GM21576 (cell line): ENCODE data around the gene GALC.
"Not testable (repeated sequence)": the region's sequence is repeated elsewhere in the genome, so short reads cannot be mapped to it uniquely, and the experiment has no call there.

ENCODE experiments used
- ATAC-seq: cut with Tn5 transposase; IDR thresholded peaks from one replicate; pipeline ENCODE4 v1.9.1; 2021; ENCODE audit warnings: mild to moderate bottlenecking, moderate library complexity; ENCODE audit not compliant: unreplicated experiment

GALC gene

DNA sequence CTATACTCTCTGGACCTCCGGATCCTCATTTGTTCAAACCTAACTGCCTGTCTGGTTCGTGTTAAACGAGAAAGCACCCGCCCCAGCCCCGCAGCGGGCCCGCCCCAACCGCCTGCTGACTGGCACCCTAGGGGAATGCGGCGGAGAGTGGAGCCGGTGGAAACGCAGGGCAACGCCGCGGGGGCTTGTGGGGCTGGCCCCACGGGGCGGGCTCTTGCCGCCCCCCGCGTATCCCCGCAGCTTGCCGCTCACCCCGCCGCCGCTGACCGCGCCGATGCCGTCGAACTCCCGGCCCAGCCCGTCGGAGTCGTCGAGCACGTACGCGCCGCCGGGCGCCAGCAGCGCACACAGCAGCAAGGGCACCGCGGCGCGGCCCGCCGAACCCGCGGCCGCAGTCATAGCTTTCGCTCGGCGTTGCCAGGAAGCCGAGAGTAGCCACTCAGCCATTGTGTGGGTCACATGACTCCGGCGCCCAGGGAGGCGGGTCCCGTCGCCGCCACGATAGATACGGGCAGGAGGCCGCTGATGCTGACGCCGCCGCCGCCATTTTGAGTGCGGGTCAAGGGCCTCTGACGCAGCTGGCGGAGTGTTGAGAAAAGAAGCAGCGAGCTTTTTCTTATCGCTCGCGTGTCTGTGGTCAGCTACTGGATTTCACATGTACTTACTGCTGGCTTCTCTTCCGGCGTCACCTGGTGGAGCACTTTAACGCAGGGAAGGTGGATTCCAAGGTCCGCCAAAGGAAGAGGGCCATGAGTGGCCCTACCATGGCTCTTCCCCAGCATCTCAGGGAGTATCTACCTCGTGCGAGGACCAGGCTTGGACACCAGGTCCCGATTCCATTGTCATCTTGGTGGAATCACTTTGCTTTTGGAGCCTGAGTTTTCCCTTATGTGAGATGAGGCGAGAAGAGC is at the start of gene GALC:
GALC (minus strand) TSS at position 465 of the 911 bp plus-strand sequence; CDS start at position 447, 18 bp downstream.
- peak; percentile 89 for ATAC-seq

DNA sequence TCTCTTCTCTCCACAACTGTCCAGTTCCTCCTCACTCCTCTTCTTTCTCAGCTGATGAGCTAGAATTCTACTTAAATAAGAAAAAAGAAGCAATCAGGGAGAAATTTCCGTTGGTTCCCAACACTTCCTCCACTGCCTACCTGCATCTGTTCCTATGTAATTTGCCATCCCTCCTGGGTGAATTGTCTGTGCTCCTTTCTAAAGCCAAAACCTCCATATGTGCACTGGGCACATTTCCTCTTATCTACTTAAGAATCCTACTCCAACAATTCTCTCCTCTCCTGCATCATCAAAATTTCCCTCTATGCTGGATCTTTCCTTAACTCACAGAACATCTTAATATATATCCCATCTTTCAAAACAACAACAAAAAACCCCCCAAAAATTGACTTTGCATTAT is 47.2 kb upstream of the GALC start:
- ATAC-seq: no peak

DNA sequence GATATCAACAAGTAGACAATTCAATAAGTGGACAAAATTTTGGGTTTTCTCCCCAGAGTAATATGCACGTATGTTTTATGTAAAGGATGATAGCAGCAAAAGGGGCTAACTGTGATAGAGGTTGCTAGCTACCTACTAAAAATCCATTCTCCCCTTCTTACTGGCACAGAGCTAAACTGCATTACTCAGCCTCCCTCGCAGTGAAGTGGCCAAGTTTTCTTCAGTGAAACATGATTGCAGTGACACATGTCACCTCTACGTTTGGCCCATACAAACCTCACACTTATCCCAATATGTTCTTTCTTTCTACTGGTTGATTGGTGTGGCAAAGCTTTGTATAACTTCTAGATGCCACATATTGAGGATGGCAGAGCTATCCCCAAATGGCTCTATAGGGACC is 46.2 kb upstream of the GALC start:
- no peak for ATAC-seq

DNA sequence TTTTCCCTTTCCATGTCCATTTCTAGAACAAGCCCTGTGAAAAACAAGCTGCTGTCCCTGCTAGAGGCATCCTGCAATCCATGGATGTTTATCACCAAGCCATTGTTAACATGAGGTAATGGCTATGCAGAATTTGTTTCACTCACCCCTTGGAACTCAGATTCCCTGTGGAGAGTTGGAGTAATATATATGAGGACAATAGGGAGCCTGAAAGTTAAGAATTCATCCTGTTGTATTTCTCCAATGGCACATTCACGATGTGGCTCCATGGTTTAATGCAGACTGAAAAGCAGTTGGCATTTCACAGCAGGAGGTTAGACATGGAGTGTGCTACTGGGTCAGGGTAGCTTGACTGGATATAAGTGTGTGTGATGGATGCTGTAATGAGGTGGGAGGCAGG is 44.3 kb upstream of the GALC start:
- ATAC-seq: no peak

DNA sequence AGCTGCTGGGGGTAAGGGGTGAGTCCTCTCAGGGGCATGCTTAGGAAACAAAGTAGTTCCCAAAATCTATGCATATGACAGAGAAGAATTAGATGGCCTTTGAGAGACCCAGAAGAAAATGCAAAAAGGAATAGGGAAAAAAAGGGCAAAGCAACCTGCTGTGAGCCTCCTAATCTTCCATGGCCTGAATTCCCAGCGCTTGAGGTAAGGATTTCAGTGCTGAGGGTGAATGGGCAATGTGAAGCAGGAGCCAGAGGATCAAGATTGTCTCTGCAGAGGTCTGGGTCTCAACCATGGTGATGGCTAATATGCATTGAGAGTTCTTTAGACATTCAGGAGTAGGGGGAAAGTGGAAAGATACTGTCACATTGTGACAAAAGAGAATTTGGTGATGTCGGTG is 43.4 kb upstream of the GALC start:
- ATAC-seq: no peak

DNA sequence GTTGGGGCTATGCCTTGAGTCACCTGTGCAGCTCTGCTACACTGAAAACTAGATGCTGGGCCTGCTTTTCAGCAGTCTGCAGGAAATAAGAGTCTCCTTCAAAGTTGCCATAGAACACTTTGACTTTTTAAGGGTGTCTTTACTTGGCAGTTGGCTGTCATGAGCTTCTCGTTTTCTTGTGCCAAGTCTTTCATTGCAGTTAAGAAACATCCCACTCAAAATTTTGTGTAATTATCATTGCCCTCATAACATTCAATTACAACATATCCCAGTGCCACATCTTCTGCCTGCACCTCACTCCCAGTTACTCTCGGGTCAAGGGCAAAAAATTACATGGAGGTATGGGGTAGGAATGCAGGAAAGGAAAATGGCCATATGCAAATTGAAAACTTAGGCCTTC is 41.1 kb upstream of the GALC start:
- no peak for ATAC-seq

DNA sequence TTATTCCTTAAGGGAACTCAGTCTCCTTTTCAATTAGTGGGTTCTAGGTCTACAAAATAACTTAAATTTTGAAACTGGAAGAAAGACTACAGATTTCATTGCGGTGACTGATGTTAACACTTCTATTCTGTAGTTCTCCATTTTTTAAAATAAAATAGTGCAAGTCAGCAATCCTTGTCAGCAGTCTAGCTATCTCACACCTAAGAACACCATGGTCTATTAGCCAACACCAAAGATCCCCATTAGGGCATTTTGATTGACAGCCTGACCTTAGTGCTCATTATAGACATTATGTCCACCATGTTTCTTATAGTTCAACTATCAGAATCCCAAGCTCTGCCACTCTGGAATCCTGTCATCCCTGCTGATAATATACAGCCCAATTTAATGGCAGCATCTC is 39.4 kb upstream of the GALC start:
- ATAC-seq: no peak

DNA sequence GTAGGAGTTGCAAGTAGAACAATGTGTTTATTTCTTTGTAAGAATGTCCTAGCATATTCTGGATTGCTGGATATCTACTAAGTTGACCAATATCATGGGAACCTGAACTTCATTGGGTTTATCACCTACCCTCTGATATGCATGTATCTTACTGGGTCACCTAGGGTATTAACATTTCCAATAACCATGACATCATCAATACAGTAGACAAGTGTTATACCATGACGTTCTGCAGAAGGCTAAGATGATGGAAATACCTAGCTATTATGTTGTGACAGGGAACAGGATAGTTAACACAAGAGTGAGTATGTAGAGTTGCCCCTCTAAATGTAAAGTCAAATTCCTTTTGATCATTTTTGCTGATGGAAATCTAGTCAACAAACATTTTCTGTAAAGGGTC is 37.9 kb upstream of the GALC start:
- ATAC-seq: no peak

DNA sequence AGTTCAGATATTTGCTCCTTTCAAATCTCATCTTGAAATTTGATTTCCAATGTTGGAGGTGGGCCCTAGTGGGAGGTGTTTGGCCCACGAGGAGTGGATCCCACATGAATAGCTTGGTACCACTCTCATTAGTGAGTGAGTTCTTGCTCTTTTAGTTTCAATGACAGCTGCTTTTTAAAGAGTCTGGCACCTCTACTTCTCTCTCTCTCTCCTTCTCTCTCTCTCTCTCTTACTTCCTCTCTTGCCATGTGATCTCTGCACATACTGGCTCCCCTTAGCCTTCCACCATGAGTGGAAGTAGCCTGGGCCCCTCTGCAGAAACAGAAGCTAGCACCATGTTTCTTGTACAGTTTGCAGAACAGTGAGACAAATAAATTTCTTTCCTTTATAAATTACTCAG is 37.1 kb upstream of the GALC start:
- no peak for ATAC-seq

DNA sequence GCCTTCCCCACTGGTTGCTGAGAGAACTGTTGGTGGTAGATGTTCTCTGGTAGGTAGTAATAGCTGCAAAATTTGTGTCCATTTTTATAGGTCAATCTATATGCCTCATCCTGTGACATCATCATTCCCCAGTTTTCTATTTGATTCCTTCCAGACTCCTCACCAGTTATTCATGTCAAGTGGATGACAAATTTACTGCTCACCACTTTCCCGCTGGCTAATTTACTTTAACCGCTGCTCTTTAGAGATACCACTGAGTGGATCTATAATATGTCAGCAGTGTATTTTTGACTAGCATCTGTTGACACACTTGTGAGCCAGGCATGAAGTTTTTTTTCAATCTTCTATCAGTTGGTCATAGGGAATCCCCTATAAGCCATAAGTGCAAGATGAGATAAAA is 36.5 kb upstream of the GALC start:
- no peak for ATAC-seq

DNA sequence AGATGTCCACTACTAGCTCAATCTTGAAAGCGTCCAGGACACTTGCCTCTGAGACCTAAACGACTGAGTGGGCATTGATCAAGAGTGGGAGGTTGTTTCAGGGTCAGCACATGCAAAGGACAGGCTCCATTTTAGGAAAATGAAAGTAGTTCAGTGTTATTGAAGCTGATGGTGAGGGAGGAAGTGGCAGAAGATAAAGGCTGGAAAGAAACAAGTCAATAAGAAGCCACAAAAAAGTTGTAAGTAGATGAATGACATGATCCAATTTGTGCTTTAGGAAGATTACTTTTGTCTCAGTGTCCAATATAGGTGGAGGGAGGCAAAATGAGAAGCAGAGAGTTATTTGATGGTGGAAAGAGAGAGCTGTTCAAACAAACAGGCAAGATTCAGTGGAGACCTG is 33.9 kb upstream of the GALC start:
- ATAC-seq: peak; percentile 44

DNA sequence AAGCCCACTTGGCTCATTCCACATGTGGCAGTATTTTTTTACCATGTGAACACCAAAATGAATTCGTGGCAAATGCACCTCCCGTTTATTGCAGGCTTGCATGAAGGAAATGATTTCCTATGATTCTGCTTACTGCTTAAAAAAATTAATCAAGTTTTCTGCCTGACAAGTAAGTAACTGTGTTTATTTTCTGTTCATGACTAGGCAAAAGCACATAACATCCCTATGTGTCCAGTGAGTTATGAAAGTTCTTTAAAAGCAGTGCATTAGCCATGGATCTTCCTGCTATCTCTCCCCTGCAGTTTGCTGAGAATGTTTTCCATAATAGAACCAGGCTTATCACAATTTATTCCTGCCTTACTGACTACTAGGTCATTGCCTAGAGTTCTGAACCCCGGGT is 32.3 kb upstream of the GALC start:
- ATAC-seq: no peak

DNA sequence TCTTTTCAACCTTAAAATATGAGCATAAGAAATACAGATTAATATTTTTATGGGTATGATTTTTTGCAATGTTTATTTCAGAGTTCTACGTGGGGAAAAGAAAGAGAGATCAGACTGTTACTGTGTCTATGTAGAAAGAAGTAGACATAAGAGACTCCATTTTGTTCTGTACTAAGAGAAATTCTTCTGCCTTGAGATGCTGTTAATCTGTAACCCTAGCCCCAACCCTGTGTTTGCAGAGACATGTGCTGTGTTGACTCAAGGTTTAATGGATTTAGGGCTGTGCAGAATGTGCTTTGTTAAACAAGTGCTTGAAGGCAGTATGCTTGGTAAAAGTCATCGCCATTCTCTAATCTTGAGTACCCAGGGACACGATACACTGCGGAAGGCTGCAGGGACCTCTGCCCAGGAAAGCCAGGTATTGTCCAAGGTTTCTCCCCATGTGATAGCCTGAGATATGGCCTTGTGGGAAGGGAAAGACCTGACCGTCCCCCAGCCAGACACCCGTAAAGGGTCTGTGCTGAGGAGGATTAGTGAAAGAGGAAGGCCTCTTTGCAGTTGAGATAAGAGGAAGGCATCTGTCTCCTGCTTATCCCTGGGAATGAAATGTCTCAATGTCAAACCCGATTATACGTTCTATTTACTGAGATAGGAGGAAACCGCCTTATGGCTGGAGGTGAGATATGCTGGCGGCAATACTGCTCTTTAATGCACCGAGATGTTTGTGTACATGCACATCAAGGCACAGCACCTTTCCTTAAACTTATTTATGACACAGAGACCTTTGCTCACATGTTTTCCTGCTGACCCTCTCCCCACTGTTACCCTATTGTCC is 31.5 kb upstream of the GALC start:
- ATAC-seq: not testable (repeated sequence)

DNA sequence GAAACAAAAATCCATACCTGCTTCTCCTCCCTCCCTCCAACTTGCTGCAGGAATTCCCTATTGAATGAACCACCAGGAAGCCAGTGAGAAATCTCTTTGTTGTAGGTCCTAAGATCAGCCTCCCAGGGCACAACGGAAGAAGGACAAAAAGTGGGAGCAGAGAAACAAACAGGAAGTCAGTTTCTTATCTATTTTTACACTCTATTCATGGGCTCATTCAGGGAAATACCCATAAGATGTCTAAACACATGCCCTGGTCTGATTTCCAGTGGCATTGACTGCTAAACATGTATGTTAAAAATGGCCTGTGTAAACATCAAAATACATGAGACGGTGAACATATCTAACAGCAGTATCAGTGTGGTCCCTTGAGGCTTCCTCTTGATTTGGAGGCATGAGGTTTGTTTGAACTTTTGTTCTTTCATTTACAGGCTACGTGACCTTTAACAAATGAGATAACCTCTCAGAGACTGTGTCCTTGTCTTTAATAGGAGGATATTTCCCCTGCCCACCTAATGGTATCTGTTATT is 30.7 kb upstream of the GALC start:
- ATAC-seq: no peak

DNA sequence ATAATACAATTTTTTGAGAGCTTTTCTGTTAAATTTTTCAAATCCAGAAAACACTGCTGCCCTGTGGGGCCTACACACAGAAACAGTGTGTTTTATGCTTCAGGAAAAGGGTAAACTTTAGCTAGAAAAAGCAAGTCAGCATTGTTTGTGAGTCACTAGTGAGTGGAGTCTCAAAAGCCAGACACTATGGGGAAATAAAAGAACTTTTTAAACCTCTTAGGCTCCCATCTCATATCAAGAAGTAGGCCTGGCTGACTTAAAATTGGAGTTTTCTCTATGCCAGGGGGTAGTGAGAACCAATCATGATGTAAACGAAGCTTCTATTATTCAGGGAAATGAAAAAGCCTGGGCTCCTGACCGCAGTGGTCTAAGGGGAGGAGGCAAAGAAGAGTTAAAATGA is 24.6 kb upstream of the GALC start:
- no peak for ATAC-seq

DNA sequence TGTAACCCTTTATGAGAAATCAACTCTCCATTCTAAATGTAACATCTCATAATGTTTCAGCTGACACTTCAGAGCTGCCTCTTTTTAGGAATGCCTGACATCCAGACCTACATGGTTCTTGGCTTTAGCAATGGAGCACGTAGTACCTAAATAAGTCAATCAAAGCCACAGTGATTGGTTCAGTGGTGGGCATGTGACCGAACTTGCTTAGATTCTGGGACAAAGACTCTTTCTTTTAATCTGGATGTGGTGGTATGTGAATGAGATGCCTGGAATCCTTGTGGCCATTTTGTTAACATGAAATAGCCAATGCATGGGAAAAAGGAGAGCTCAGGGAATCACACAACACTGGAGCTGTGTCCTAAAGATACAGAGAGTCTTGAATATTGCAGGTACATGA is 23.8 kb upstream of the GALC start:
- ATAC-seq: no peak

DNA sequence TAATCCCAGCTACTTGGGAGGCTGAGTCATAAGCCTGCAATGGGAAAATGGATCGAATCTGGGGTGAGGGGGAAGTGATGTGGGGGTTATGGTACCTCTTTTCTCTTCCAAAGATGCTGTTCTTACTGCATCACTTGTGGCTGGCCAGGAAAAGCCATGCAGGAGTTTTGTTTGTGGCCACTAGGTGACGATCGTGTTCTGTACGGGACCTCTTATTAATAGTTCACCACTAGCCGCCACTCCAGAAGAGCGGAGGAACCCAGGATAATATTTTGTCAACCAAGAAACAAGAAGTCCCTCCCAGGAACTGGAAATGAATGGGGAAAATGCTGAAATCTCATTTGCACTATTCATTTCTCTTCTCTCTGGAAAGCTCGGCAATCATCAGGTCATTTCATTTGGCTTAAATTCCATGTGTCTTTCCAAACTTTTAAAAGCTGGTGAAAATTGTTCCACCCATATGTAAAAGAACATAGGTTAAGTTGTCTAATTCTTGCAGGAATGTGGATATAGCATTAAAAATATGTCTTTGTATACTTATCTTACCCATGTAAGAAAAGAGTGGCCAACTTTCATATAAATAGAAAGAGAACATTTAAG is 20.9 kb upstream of the GALC start:
- peak; percentile 94 for ATAC-seq

DNA sequence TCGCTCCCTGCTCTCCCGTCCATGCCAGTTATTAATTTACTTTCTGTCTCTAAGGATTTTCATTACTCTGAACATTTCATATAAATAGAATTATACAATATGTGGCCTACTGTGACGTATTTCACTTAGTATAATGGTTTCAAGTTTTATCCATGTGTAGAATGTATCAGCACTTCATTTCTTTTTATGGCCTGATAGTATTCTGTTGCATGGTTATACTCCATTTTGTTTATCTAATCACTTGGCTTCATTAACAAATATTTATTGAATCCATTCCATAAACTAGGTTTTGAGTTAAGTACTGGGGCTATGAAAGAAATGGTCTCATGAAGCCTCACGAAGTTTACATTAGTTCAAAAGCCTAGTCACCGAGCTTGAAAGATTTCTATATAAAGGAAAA is 19.5 kb upstream of the GALC start:
- ATAC-seq: no peak

DNA sequence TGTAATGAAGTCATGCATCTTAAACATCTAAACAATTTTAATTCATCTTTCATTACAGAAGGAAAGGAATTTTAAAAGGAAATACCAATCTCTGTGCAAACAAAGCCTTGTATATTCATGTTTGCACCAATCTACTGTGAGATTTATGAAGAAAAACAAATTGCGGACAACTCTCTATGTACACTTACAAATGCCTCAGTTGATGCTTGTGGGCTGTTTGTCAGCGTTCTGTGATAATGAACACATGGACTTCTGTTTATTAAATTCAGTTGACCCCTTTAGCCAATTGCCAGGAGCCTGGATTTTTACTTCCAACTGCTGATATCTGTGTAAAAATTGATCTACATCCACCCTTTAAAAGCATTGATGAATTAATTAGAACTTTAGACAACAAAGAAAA is 17.3 kb upstream of the GALC start:
- no peak for ATAC-seq

DNA sequence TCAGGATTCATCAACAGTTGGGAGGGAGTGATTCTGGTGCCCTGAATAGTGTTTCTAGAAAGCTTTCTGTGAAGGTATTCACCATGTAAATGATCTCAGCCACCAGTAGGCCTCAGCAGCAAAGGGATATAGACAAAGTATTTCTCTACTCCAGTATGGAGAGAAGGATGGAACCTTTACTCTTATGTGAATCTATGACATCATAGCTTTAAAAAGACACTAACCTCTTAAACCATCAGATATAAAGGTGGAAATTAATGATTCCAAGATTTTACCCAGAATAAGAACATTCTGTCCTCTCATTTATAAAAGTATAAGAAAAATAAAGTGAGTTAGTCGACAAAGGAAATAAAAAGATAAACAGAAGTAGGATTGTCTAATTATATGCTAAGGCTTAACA is 16.5 kb upstream of the GALC start:
- no peak for ATAC-seq

DNA sequence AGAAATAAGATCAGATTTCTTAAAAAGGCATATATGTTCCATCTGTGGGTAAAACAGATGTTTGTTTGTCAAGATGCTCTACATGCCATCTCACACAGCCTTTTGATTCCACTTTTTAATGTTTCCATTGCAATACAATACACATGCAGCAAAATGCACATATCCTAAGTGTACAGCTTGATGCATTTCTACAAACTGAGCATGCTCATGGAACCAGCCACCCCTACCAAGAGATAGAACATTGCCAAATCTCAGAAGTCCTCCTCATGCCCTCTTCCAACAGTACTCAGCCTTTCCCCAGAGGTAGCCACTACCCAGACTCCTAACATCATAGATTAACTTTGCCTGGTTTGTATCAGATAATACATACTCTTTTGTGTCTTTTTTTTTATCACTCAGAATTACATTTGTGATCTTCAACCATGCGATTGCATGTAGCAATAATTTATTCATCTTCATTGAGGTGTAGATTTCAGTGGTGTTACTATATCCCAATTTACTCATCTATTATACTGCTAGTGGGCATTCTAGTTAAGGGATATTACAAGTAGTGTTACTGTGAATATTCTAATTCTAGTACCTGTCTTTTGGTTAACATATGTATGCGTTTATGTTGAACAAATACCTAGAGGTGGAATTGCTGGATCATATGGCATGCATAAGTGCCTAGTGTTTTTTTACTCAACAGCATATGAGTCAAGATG is 15.2 kb upstream of the GALC start:
- no peak for ATAC-seq
